Measurements from ENCODE around the gene TTLL8.

TTLL8 gene

DNA sequence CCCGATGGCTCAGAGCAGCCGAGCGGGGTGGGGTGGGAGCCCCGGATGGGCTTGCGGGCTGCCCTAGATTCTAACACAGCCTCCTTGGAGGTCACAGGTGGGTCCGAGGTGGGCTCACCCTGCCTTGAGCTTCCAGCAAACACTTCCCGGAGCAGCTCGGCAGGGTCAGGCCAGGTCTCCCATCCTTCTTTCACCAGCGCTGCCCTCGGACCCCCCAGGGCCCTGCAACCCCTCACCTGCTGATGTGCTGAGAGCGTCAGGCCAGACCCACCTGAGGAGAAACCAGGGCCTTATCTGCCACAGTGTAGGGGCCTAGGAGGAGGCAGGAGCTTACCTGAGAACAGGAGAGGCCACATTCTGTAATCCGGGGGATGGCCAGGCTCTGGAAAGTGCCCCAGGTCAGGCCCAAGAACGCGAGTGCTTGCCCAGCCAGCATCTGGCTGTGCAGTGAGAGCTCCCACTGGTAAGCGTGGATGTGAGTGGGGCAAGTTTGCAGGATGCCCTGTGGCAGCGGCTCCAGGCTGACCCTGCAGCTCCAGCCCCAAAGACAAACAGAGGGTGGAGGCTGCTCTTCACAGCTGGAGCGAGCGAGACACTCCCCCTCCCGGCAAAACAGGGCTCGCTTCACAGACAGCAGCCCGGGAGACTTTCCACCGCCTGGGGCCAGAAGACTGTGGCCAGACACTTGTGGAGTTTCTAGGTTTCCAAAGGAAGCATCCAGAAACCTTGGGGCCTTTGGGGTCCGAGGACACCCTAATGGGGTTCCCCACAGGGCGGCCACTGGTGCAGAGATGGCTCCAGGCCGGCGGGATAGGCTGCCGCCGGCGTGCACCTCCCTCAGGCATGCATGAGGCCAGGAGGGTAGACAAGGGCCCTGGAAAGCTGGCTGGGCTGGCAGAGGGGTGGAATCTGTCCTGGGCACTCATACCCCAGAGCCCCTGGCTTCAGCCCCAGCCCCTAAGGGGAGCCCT lies 45.6 kb downstream of the TTLL8 start, which contains the start of gene IL17REL:
IL17REL (minus strand) TSS at position 555 of the 971 bp plus-strand sequence; CDS start at position 436, 119 bp downstream.
- Mint-ChIP-seq H3K27ac (peak within 1 kb of the TSS; percentile 21 to 83), H3K27me3 (peaks cover 18% of the 10 kb centered on the region)

DNA sequence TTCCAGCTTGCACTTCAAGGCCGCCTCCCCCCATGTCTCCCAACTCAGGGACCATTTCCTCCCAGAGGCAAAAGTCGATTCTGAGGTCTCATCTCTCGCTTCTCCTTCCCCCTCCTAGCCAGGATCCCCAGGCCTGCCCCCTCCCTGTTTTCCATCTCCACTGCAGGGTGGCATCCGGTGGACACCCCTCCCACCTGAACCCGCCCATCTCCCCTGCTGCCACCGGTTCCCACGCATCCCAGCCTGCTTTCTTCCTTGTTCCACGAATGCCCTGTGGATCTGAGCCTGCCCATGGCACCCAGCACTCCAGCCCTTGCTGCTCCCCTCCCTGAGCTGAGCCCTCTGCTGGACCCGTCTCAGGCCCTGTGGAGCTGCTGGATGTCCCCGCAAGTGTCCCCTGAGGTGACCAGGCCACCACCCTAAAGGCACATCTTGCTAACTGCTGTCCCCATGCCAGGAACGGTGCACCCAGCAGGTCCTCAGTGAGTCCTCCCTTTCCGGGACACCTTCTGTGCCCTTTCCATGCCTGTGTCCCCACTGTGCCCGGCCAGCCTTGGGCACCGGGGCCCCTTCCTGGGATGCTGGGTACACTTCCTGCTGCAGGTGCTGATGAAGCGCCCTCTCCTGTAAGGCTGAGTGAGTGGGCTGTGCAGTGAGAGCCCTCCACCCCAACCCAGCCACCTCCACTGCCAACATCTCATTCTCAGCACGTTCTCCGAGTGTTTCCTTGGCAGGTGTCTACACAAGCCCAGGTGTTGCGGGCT lies 46.5 kb downstream of the TTLL8 start:
- Mint-ChIP-seq H3K9me3 (no peaks in the 10 kb centered on the region), H3K4me3 (peak overlapping the region; percentile 76 to 82), H3K4me1 (peaks cover 51% of the 10 kb centered on the region), H3K27ac (peak overlapping the region; percentile 90 to 94), H3K27me3 (peaks cover 18% of the 10 kb centered on the region)
- DNase-seq (peak in 1 of 2 donors; percentile 8), ATAC-seq (no peak)

More for the DNA sequence above, 45.6 kb downstream of the TTLL8 start, which contains the start of gene IL17REL:
- Mint-ChIP-seq H3K4me1 (peaks cover 60% of the 10 kb centered on the region), H3K9me3 (no peaks in the 10 kb centered on the region), H3K4me3 (peak within 1 kb of the TSS; percentile 76 to 82)
- ATAC-seq (no peak), DNase-seq (no peak)

DNA sequence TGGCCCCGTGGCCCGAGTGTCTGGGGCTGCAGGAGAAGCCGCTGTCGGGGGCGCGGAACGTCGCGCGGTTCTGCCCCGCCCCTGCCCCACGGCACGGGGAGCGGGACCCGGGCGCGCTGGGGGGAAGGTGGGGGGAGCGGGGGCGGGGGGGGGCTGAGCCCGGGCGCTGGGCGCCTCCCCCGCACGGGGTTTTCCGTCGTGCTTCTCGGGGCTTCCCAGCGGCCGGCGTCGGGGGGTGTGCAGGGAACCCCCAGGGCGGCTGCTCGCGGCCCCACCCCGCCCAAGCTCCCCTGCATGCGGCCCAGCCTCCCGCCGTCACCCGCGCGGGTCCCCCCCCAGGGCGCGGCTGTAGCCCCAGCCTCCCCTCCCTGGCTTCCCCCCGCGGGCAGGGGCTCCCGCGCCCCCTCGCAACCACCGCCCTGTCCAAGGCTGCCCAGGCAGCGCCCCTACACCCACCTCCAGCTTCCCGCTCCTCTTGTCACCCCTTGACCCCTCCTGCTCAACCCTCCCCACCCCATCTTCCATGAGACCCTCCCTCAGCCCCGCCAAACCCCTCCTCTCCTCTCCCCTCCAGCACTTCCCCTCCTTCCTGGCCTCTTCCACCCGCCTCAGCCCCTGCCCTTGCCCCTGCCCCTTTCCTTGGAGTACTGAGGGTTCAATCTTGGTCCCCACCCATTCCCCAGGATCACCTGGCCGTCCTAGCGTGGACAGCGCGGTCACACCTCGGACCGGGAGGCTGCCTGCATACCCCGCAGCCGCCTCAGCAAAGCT lies 47.2 kb downstream of the TTLL8 start:
- H3K27ac Mint-ChIP-seq = peak overlapping the region; percentile 90 to 94
- H3K27me3 Mint-ChIP-seq = peaks cover 18% of the 10 kb centered on the region
- peaks cover 43% of the 10 kb centered on the region for H3K4me1 Mint-ChIP-seq
- ATAC-seq (peak; percentile 64), DNase-seq (peak; percentile 21 to 59)
- peak overlapping the region; percentile 76 to 82 for H3K4me3 Mint-ChIP-seq
- H3K9me3 Mint-ChIP-seq = no peaks in the 10 kb centered on the region

DNA sequence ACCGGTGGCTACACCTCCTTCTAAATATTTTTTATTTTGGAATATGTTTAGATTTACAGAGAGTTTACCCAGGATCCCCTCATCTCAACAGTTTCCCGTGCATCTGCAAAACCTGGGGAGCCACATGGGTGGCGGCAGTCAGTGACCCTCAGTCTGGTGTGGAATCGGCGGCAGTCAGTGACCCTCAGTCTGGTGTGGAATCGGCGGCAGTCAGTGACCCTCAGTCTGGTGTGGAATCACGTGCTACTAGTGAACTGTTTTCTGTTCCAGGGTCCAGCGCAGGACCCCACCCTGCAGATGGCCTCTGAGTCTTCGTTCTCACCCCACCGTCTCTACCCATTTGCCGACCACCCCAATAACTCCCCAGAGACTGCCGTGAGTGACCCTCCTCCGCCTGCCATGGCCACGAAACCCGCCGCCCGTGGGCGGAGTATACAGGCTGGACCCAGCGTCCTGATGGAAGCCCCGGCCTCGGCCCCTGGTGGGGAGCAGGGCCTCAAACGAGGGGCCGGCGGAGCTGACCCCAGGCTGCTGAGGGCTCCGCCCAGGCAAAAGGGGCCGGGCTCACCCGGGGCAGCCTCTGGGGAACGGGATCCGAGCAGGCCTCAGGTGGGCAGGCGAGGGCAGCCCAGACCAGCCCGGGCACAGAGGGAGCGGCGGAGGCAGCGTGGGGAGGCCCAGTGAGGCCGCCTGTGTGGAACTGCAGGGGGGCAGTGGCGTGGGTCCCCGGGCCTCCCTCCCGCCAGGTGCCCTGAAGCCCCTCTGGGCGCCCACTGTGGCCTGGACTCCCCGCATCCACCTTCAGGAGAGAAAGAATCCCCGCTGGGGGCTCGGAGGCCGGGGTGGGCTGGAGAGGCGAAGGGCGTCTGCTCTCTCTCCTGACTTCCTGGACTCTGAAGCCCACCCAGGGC lies 48.1 kb downstream of the TTLL8 start:
- Mint-ChIP-seq H3K27me3 (peaks cover 24% of the 10 kb centered on the region), H3K27ac (no peak overlapping the region), H3K4me1 (peaks cover 42% of the 10 kb centered on the region), H3K4me3 (peak overlapping the region in 1 of 2 donors; percentile 65), H3K9me3 (no peaks in the 10 kb centered on the region)
- DNase-seq (no peak), ATAC-seq (peak; percentile 31)

DNA sequence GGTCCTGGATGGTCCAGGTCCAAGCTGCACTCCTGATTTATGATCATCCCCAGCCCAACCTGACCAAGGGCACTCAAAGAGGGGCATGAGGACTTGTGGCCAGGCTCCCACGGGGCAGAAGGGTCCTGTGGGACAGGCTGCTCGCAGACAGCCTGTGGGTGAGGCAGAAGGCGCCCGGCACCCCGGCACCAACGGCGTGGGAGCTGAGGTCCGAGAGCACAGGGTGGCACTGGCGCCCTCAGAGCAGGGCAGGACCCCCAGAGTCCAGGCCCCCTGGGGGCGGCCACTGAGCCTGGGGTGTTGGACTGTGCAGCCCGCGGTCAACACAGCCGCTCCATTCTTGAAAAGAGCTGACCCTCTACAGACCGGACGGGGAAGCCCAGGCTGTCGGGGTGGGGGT lies 48.8 kb downstream of the TTLL8 start:
- no peak overlapping the region for H3K27ac Mint-ChIP-seq

DNA sequence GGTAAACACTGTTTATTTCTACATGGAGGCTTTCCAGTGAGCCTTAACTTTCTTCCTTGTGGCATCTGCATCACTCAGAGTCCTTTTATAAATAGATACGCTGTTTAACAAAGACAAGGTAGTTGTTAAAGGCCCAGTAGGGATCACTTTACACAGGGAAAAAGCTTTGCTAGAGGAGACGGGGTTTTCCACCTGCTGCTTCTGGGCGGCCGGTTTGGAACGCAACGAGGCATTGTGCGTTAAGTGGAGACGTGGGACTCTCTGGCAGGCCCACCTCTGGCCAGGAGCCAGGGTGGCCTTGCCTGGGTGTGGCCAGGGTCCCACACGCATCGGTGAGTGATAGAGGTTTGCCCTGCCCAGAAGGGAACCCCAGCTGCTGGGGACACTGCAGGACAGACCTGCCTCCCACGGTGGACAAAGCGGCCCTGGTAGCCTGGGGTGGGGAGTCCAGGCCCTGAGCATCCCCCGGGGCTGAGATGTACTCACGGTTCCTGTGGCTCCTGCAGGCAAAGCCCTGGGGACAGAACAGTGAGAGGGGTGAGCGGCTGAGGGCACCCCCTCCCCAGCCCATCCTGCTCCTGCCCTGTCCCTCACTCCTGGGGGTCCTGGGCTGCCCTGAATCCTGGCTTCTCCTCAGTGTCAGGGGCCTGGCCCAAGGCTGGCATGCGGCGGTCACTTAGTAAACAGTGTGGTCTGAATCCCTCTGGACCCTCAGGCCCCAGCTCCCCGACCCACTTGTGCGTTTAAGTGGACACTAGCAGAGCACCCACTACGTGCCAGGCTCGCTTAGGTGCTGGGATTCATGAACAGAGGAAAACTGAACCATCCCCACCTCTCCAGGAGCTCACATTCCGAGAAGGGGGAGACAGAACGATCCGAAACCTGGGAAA lies 49.7 kb downstream of the TTLL8 start:
- Mint-ChIP-seq H3K27ac (peak overlapping the region in 1 of 2 donors; percentile 59), H3K4me1 (peaks cover 37% of the 10 kb centered on the region), H3K27me3 (peaks cover 26% of the 10 kb centered on the region), H3K9me3 (no peaks in the 10 kb centered on the region), H3K4me3 (peak overlapping the region in 1 of 2 donors; percentile 8)
- ATAC-seq (no peak), DNase-seq (no peak)

More for the DNA sequence above, 48.8 kb downstream of the TTLL8 start:
- Mint-ChIP-seq H3K4me1 (peaks cover 45% of the 10 kb centered on the region), H3K27me3 (peaks cover 26% of the 10 kb centered on the region), H3K4me3 (no peak overlapping the region), H3K9me3 (no peaks in the 10 kb centered on the region)
- DNase-seq (no peak), ATAC-seq (no peak)

DNA sequence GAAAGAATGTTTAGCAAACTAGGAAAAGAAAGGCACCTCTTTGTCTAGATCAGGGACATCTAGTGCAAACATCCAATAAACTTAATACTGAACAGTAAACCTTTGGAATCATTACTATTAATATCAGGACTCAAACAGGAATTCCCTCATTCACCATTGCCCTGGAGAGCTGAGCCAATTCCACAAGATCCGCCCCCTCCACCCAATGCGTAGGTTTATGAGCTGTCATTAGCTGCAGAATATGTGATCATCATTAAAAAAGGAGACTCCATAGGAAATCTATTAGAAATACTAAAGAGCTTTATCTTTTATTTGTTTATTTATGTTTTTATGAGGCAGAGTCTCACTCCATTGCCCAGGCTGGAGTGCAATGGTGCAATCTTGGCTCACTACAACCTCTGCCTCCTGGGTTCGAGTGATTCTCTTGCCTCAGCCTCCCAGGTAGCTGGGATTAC lies 51.0 kb downstream of the TTLL8 start:
- H3K9me3 Mint-ChIP-seq = no peaks in the 10 kb centered on the region
- DNase-seq (no peak), ATAC-seq (no peak)
- no peak overlapping the region for H3K27ac Mint-ChIP-seq
- peaks cover 24% of the 10 kb centered on the region for H3K4me1 Mint-ChIP-seq
- H3K4me3 Mint-ChIP-seq = no peak overlapping the region
- H3K27me3 Mint-ChIP-seq = peaks cover 21% of the 10 kb centered on the region

DNA sequence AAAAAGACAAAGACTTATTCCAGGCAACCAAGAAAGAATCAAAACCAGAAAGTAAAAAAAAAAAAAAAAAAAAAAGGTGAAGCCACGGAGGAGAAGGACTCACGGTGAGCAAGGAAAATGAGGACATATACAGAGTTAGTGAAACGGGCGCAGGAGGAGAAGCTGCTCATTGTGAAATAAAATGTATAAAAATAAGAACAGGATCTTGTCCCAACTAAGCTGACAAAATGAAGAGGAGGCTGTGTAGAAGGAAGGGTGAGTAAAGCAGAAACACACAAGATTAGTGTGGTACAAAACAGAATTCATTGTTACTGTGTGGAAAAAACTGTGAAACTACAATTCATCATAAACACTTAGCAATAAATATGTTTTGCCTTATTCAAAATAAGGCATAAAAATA lies 53.2 kb downstream of the TTLL8 start:
- H3K4me1 Mint-ChIP-seq = peaks cover 10% of the 10 kb centered on the region

DNA sequence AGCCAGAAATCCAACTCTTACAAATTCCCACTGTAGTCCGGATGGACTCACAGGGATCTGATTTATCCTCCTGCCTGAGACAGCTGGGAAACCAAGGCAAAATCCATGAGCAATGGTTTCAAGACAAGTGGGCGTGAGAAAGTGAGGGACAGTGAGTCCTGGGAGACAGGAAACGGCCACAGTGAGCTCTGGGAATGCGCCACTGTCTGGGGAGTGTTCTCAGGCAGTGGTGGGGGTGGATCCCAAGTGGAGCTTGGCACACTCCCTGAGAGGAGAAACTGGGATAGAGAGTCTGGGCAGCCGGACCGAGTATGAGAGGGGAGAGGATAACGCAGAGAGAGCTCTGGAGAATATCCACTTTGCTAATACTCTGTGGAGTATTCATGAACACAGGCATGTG lies 55.3 kb downstream of the TTLL8 start:
- H3K9me3 Mint-ChIP-seq = no peaks in the 10 kb centered on the region
- no peak overlapping the region for H3K4me3 Mint-ChIP-seq
- DNase-seq (no peak), ATAC-seq (no peak)
- H3K27ac Mint-ChIP-seq = no peak overlapping the region
- H3K4me1 Mint-ChIP-seq = peaks cover 22% of the 10 kb centered on the region
- H3K27me3 Mint-ChIP-seq = peaks cover 26% of the 10 kb centered on the region

More for the DNA sequence above, 53.2 kb downstream of the TTLL8 start:
- Mint-ChIP-seq H3K4me3 (no peak overlapping the region), H3K27ac (no peak overlapping the region), H3K9me3 (no peaks in the 10 kb centered on the region), H3K27me3 (peaks cover 17% of the 10 kb centered on the region)
- no peak for ATAC-seq
- no peak for DNase-seq

DNA sequence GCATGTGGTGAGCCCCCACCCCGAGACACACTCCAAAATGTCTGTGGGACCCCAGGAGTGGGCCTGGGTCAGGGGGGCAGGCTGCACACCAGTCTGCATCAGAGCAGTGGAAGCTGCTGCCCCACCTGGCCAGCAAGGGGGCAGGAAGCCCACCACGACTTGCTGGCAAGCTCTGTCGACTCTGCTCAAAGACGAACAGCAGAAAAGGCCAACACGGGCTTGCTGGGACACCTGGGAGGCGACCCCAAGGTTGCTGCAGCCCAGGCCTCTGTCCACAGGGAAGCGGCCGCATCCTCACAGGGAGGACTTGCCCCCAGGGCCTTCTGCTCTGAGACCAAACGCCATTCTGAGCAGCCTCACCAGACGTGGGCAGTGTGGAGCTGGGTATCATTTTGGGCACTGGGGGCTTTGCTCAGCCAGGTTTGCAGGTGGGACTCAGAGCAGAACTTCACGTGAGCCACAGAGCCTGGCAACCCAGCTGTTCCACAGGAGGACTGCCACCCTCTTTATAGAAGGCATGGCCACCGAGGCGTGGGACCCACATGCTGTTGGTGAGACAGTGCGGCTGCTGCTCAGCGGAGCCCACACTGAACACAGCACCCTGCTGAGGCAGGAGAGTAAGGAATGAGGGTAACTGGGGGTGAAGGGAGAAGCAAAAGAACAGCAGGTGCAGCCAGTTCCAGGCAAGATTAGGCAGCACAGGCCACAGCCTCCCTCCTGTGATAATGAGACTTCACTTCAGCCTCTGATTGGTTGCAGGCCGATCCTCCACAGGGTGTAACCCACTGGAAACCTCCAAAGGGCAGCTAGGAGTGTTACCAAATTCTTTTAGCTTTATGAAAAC lies 56.5 kb downstream of the TTLL8 start:
- DNase-seq (no peak), ATAC-seq (no peak)
- no peak overlapping the region for H3K4me3 Mint-ChIP-seq
- H3K27ac Mint-ChIP-seq = no peak overlapping the region
- peaks cover 26% of the 10 kb centered on the region for H3K27me3 Mint-ChIP-seq
- no peaks in the 10 kb centered on the region for H3K9me3 Mint-ChIP-seq
- H3K4me1 Mint-ChIP-seq = peaks cover 22% of the 10 kb centered on the region

DNA sequence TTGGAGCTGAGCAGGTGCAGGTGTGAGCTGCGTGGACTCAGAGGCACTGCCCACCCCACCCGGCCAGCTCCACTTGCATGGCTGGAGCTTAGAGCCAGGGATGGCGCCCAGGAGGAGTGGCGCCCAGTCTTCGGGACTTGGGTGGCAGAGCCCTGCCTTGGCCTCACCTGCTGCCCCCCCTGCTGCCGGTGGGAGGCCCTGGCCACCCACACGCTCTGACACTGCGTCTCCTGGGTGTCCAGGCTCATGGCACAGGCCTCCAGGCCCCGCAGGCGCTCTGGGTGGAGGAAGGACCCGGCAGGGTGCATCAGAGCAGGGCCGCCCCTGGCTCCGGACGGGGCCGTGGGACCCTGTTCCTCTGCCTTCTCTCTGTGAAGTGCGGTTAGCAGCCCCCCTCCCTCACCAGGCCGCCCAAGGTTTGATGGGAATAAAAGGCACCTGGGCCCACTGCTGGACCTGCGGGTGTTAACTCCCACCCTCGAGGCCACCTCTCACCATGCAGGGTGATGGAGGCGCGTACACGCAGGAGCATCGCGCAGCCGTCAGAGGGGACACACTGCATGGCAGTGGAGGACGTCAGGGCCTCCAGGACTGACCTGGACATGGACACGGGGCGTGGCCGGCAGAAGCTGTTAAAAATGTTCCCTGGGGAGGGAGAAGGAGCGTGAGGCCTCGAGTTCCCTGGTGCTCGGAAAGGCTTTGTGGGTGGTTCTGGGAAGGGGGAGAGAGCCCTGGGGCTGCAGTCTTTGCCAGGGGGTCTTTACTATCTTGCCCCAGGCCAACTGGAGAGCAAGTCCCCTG lies 57.3 kb downstream of the TTLL8 start:
- Mint-ChIP-seq H3K27me3 (peaks cover 26% of the 10 kb centered on the region), H3K9me3 (no peaks in the 10 kb centered on the region), H3K27ac (no peak overlapping the region), H3K4me1 (peaks cover 22% of the 10 kb centered on the region), H3K4me3 (no peak overlapping the region)
- DNase-seq = no peak
- peak; percentile 15 for ATAC-seq

DNA sequence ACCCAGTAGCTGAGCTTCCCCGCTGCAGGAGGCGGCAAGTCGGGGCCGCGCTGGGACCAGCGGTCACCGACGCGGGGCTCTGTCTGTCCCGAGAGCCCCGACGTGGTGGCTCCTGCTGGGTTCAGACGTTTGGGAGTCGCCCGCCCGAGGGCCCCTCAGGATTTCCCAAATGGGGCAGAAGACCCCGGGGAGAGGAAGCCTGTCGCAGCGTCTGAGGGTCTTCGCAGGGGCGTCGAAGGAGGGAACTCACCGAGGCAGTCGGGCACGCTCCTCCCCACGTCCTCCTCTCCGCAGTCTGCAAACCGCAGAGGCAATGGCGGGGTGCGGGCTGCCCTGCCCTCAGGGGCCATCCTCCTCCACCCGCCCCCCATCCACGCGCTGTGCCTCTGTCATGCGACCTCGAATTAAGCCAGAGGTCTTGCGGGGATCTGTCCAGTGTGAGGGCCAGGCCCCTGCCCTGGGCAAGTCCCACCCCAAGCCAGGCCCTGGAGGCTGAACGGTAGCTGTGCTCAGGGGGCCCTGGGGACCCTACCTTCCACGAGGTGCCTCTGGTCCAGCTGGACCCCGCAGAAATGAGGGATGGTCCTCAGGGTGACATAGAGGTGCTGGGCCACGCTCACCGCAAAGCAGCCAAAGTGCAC lies 58.0 kb downstream of the TTLL8 start:
- peak; percentile 10 for ATAC-seq
- peaks cover 18% of the 10 kb centered on the region for H3K4me1 Mint-ChIP-seq
- no peak overlapping the region for H3K27ac Mint-ChIP-seq

More for the DNA sequence above, 58.0 kb downstream of the TTLL8 start:
- Mint-ChIP-seq H3K9me3 (no peaks in the 10 kb centered on the region), H3K4me3 (no peak overlapping the region), H3K27me3 (peaks cover 21% of the 10 kb centered on the region)
- DNase-seq = no peak

Data from stimulated activated naive CD8-positive, alpha-beta T cell treated with anti-CD3 and anti-CD28 coated beads, Interleukin-15, amount 100 ng/mL, for 72 hours (primary cell).